Left cardiac atrium (tissue), 4 donors: ENCODE measurements around the gene COL27A1. TPM values are rescaled to one million over a fixed set of nuclear protein-coding genes. Genes with fewer than 3 reads are reported as not detected.
A peak's percentile ranks its signal among the peaks of the same experiment; 100 is the strongest.

Experiments
- ATAC-seq, 2 donors: fragments of 200-7000 bp; cut with Tn5 transposase; one replicate each; pipeline ENCODE4 v1.9.1; 2020; ENCODE audit warnings: mild to moderate bottlenecking in 2 of 2, moderate library complexity in 2 of 2
- DNase-seq: peaks from one replicate; pipeline ENCODE4 v3.0.0-alpha.2; 2020
- intact Hi-C, 2 donors: fragments of 100-400 bp; cut with DNase I; formaldehyde crosslinking; loops; one replicate each; pipeline versions ENCODE4 v1.14.1 to v1.15.1; 2022 to 2023
- total RNA-seq, 2 donors: library from RNA; stranded (reverse); fragmentation: NEBNext Ultra II Directional; extraction: Animal tissue kit (Norgen Biotek cat#: 25700); gene quantifications; one replicate each; pipeline ENCODE4 v1.2.1, GENCODE V29; 2021
- donor health status: DM: no; HTN: yes; CAD: no.
- donor health status: DM: no; HTN: yes; CAD: no; lungs with severe emphysema.
- donor health status: DM: yes; HTN: yes; CAD: no.
- donor health status: Dilated cardiomyopathy.

COL27A1 gene
- total RNA-seq, 2 donors from 2014 or later: 7.0 to 9.2 TPM

DNA sequence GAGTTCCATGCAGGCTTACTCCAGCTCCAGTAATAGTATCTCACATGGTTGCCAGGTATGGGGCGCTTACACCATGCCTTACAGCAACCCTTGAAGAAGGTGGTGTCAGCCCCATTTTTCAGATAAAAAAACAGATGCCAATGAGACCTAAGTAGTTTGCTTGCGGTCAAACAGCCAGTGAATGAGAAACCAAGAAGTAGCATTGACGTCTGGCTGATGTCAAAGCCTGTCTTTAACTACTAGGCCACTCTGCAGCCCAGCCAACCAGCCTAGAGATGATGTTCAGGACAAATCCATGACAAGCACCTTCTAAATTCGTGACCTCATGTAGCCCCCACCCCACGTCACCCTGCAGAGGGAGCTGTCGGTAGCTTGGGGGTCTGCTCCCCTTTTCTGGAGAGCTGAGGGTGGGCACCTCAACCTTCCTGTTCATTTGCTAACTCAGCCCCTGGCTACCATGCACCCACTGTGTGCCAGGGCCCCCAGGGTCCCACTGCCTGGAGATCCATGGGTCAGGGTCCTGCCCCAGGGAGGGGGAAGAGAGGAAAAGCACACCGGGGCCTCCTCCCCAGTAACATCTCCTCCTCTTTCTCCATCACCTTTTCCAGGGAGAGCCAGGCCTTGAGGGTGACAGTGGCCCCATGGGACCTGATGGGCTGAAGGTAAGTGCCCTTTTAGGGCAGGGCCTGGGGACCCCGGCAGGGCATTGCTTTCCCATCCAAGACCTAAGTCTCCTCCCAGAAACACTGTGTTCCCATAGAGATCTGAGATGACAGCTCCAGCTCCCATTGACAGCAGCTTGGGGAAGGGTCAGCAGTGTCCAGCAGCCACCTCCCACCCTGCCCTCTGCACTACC is 115.0 kb downstream of the COL27A1 start:
- intact Hi-C loops: loop anchor here (5.0 kb wide), 2 partner anchors 113 to 163 kb away; partner anchors contain the start of gene COL27A1 (in 2 of the 2)
- DNase-seq (peak; percentile 1), ATAC-seq (no peak)

DNA sequence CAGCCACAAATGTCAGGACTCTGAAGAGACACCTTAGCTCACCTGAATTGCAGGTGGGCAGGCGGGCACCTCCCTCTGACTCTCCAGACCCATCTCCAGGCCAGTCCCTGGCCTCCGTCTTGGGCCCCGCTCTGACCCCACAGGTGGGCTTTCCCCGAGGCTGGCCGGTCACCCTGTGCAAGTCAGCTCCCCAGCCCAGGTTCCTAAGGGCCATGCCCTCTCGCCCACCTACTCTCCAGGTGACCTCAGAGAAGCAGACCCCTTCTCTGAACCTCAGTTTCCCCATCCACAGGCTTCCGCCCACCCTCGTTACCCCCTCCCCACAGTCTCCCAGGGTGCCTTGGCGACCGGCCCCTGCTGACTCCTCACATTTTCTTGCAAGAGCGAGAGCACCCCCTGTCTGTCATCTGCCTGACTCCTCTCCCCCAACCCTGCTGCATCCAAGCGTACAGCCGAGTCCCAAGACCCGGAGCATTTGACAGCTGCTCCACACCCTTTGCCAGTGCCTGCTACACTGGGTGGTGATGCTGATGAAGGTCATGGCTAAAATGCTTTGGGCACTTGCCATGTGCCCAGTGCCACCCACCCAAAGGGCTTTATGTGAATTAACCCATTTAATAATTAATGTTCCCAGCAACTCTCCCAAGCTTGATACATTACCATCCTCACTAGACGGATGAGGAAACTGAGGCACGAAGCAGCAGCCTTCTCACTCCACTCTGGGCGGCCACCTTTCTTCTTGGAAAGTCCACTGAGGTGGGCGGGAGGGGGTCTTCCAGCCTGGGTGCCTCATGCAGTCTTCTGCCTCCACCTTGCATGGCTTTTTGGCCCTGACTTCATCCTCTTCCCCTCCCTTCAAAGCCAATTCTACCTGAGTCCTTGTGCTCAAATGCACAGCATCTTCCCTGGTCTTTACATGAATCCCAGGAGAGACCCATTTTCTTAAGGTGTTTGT is 116.5 kb downstream of the COL27A1 start:
- DNase-seq: peak; percentile 61
- ATAC-seq: peak; percentile 53 to 70
- intact Hi-C loops: loop anchor here (5.0 kb wide), 2 partner anchors 115 to 165 kb away; partner anchors contain the start of gene COL27A1 (in 2 of the 2)

DNA sequence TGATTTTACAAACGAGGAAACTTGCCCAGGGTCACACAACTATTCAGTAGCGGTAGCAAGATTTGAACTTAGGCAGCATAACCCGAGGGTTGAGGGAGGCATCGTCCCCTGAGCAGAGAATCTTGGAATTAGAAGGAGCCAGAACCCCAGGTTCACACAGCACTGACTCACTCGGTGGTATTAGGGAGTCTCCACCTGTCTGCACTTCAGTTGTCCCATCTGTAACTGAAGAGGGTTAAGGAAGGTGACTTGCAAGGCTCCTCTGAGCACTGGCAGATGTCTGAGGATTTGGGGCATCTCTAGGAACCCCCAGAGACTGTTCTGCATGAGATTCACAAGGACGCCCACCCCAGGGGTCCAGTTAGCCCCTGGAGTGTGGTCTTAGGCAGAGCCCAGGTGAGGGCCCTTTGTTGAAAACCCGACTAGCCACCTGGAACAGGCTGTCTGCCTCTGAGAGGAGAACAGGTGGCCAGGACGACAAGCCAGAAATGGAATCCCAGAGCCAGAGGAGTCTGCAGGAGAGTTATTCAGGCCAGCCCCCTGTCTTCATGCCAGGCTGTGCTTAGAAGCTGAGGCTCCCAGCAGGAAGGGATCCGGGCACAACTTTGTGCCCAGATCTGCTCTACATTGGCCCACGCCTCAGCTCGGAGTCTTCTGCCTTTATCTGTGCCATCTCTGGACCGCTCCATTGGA is 117.5 kb downstream of the COL27A1 start:
- intact Hi-C loops: loop anchor here (5.0 kb wide), 2 partner anchors 116 to 166 kb away; partner anchors contain the start of gene COL27A1 (in 2 of the 2)
- DNase-seq: peak; percentile 18
- ATAC-seq: no peak

DNA sequence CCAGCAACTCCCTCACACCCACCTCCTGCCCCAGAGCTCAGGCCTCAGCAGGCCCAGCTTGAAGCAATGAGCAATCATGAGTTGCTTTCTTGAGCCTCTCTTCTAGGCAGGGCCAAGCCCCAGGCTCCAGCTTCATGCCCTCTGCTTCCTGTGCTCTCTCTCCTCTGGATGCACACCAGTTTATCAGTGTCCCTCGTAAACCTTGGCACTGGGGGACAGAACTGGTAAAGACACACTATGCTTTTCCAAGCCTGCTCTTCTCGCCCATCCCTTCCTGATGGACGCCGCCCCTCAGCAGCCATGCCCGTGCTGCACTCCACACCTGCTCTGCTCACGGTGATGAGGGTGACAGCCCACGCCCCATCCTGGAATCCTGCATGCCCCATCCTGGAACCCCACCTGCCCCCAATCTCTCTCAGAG is 118.1 kb downstream of the COL27A1 start:
- ATAC-seq: no peak
- intact Hi-C loops: loop anchor here (5.0 kb wide), 2 partner anchors 116 to 166 kb away; partner anchors contain the start of gene COL27A1 (in 2 of the 2)
- DNase-seq: peak; percentile 7

DNA sequence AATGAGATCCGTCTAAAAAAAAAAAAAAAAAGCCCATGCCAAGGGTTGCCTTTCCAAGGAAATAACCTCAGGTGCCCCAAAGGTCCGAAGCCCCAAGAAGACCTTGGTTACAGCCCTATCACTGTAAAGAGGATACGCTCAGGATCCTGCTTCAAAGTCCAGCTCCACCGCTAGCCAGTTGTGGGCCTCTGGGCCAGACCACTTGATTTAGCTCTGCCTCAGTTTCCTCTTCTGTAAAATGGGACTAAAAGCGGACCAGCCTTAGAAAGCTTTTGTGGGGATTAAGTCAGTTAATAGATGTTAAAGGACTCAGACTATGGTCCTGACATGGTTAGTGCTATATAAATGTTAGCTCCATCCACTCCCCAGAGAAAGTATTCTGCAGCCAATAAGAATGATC is 118.9 kb downstream of the COL27A1 start:
- intact Hi-C loops: loop anchor here (5.0 kb wide), 2 partner anchors 117 to 167 kb away; partner anchors contain the start of gene COL27A1 (in 2 of the 2)
- DNase-seq: no peak
- no peak for ATAC-seq

DNA sequence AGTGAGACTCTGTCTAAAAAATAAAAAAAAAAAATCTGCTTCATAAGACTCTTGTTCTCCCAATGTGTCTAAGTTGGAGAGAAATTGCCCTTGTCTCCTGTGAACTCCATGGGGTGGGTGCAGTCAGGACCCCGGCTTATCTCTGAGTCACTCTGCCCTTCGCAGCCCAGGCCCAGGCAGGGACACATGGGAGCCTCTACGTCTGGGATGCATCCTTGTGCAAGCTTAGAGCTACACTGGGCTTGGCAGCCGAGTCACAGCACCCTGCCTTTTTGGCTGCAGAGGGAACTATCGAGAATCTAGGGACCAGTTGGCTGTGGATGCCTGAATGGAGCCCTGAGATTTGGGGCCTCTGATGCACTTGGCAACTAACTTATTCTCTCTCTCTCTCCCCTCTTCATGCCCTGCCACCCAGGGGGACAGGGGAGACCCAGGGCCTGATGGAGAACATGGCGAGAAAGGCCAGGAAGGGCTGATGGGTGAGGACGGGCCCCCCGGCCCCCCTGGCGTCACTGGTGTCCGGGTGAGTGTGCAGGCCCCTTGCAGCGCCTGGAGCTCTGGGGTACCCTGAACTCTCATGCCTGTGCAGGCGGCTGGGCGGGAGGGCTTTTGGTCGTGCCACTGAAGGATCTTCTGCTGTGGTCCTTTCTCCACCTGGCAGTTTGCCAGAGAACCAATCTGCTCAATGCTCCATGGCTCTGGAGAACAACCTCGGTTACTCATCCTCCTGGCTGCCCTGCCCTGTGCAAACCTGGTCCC is 120.1 kb downstream of the COL27A1 start:
- ATAC-seq (no peak), DNase-seq (peak; percentile 22)
- intact Hi-C loops: no loop called here

DNA sequence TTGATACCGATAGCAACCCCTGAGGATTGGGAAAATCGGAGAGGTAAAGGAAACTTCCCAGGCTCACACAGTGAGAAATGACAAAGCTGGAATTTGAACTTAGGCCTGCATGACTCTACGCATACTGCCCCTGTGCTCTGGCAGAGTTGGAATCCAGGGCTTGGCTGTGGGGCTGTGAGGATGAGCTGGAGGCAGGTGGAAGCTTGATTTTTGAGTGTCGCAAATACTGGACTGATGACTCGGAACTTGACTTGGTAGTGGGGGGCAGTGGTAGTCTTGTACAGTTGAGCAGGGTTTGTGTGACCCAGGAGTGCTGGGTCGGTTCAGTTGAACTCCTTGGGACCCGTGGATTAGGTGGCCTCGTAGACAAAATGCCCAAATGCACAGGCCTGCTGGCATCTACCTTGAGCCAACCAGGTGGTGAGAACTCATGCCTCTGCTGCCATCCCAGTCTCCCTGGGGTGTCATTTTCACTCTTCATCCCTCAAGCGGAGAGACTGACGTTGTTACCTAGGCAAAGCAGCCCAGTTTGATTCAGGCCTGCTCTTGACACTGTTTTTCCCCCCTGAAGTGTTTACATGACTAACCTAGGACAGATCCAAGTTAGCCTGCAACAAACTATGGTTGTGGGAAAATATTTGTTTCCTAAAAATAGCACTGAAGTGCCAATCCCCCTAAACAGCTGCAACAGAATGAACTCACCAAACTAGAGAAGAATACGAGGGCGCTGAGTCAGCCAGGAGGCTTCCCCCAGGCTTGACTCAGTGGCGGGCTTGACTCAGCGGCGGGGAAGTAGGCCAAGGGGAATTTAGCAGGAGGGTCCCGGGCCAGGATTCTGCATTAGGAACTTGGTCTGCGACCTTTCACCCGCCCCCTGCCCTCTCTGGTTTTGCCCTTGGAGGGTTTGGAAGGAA is 121.8 kb downstream of the COL27A1 start:
- ATAC-seq: peak in 1 of 2 donors; percentile 14
- intact Hi-C loops: no loop called here
- peak; percentile 11 for DNase-seq

DNA sequence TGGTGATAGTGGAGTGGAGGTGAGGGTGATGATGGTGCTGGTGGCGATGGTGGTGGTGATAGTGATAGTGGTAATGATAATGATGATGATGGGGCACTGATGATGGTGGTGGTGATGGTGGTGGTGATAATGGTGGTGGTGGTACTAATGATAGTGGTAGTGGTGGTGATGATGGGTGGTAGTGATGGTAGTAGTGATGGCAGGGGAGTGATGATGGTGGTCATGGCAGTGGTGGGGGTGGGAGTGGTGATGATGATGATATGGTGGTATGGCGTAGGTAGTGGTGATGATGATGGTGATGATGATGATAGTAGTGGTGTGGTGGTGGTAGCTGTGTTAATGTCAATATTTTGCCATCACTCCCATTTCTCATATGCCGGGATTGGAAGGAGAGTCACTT is 123.0 kb downstream of the COL27A1 start:
- intact Hi-C loops: no loop called here
- ATAC-seq: no peak
- DNase-seq: no peak

DNA sequence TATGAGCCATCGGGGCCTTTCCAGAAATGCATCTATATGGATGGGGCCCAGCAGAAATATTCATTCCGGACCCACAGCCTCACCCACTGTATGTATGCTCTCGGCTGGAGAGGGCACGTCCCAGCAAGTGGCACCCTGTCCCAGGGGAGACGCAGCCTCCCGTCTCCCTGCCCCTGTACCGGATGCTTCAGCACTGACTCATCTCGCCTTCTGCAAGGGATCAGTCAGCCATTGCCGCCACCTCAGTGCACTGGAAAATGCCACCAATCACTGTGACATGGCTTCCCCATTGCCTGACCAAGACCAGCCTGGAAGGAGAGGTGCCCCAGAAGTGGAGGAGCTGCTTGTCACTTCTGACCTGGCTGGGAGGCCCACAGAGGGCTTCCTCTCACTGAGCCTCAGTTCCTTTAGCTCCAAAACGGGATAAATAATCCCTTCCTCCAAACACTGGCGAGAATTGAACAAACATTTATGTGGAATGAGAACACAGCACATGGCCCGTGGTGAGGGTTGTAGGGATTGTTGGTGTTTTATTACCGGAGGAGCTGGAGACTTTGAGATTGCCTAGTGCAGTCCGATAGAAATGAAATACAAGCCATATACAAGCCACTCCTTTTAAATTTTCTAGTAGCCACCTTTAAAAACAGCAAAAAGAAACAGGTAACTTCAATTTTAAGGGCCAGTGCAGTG is 123.7 kb downstream of the COL27A1 start:
- ATAC-seq: no peak
- peak; percentile 17 for DNase-seq
- intact Hi-C loops: no loop called here

DNA sequence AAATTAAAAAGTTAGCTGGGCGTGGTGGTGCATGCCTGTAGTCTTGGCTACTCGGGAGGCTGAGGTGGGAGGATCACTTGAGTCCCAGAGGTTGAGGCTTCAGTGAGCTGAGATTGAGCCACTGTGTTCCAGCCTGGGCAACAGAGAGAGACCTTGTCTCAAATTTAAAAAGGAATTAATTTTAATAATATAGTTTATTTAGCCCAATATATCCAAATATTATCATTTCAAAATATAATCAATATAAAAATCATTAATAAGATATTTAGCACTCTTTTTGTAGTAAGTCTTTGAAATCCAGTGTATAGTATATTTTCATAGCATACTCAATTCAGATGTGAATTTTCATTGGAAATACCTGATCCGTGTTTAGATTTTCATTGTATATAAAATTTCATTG is 124.4 kb downstream of the COL27A1 start:
- DNase-seq: no peak
- ATAC-seq: no peak
- intact Hi-C loops: no loop called here

DNA sequence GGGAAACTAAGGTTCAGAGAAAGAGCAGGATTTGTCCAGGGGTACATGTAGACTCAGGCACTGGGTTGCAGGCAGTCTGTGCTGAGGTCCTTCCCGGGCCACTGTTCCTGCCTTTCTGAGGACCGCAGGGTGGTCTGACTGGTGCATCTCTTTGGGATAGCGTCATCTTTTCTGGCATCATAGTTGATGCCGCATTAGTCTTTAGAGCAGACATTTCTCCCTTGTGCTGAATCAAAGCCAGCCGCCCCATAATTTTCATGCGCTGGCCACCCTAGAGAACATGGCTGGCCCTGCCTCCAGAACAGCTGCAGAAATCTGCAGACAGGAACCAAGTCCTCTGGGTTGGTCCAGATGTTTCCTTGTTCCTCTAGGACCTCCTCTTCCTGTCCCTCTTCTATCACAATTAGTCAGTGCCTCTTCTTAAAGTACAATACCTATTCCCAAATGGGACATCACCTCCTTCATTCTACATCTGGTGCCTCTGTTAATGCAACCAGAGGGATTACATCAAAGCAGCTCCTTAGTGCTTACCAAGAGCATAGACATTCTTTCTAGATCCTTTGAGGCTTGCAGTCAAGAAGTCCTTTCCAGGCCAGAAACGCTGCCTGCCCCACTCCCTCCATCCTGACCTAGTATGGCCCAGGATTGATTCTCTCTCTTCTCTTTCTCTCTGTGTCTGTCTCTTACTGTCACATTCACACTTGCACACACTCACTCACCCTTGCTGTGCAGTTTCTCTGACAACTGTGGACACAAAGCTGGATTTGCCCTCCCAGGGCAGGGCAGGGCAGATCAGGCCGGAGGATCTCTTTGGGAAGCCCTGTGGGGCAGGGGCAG is 125.5 kb downstream of the COL27A1 start:
- ATAC-seq: peak in 1 of 2 donors; percentile 73
- intact Hi-C loops: no loop called here
- DNase-seq: peak; percentile 24

DNA sequence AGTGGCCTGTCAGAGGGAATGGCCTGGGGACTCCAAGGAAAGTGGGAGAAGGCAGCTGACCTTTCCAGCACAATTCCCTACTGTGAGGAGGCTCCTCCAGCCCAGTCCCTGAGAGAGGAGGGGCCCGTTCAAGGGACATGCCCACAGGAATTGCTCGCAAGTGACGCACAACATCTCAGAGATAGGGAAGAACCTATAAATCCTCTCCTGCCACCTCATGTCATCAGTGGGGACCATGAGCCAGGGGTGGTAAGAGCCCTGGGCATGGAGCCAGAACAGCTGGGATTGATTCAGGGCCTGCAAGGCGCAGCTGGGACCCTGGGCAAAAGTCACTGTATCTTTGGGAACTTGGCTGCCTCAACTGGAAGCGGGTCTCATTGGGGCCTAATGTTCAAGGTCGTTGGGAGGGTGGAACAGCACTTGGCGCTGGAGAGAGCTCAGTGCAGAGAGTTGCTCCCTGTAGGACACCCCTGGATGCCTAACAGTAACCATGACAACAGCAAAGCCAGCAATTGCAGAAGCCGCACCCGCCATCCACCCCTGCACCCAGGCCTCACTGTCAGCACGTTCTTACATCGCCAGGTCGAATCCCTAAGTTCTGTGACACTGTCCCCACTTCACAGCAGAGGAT is 126.3 kb downstream of the COL27A1 start:
- DNase-seq (peak; percentile 67), ATAC-seq (peak; percentile 48 to 77)
- intact Hi-C loops: no loop called here

DNA sequence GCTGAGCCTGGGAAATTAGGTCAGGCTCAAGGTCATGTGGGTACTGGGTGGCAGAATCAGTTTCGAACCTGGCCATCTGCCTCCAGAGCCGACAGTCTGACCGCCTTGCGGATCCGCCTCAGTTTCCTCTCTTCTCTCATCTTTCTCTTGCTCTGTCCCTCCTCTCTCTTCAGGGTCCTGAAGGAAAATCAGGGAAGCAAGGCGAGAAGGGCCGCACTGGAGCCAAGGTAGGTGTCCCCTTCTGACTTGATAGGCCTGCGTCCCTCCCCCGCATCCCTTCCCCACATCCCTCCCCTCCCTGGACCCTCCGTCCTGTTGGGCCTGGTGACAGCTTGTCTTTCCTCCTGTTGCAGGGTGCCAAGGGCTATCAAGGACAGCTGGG is 126.8 kb downstream of the COL27A1 start:
- ATAC-seq (no peak), DNase-seq (peak; percentile 17)
- intact Hi-C loops: no loop called here

DNA sequence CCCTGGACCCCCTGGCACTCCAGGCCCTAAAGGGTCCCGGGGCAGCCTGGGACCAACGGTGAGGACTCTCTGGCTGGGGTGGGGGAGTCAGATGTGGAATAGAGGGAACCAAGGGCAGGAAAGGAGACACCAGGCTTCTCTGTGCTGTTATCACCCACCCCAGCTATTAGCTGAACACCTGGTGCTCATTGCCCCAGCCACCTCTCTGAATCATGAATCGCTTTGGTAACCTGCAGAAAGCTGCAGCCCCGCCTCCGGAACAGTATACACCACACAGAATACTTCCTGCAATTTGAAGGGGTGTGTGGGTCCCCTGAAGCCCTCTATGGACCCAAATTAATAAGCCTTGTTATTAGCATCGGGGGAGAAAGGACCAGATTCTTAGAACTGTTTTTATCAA is 127.2 kb downstream of the COL27A1 start:
- ATAC-seq: no peak
- intact Hi-C loops: no loop called here
- no peak for DNase-seq

DNA sequence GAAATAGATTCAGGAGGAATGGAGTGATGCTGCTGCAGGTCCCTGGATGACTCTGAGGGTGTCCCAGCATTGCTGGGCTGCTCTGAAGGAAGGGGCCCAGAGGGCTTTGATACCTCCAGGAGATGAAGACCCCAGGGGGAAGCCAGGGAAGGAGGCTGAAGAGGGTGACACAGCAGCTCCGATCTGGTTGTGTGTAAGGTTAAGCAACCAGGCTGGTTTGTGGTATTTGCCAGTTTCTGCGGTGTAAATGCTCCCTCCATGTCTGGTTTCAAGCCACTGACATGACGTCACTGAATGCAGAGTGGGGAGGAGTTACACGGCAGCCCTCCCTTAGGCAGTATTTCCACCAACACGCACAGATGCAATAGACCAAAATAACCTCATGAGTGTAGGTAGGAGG is 127.6 kb downstream of the COL27A1 start:
- DNase-seq (no peak), ATAC-seq (no peak)
- intact Hi-C loops: no loop called here
